HG02938 (cell line): ENCODE results near the gene NOC2L.

Experiments
- ATAC-seq: cut with Tn5 transposase; IDR thresholded peaks from one replicate; pipeline ENCODE4 v1.9.1; 2021; ENCODE audit warnings: mild to moderate bottlenecking, moderate library complexity; ENCODE audit not compliant: unreplicated experiment

NOC2L gene

GRCh38 chr1:975896-976683 is 17.0 kb upstream of the NOC2L start:
- no peak for ATAC-seq

GRCh38 chr1:975365-975764 is 16.3 kb upstream of the NOC2L start:
- ATAC-seq: no peak

- no peak for ATAC-seq
Measured at GRCh38 chr1:974687-975328, 15.8 kb upstream of the NOC2L start.

GRCh38 chr1:974293-974640 is 15.2 kb upstream of the NOC2L start:
- no peak for ATAC-seq

- ATAC-seq: no peak
Measured at GRCh38 chr1:973459-974292, 14.6 kb upstream of the NOC2L start.

GRCh38 chr1:972726-973458 is 13.8 kb upstream of the NOC2L start:
- no peak for ATAC-seq

GRCh38 chr1:971751-972506 is 12.9 kb upstream of the NOC2L start:
- ATAC-seq: no peak

- ATAC-seq: no peak
Measured at GRCh38 chr1:970973-971730, 12.1 kb upstream of the NOC2L start.

GRCh38 chr1:970242-970972 is 11.4 kb upstream of the NOC2L start:
- no peak for ATAC-seq

GRCh38 chr1:969260-969855 is 10.3 kb upstream of the NOC2L start:
- ATAC-seq: no peak

GRCh38 chr1:967466-968343 is 8.6 kb upstream of the NOC2L start:
- ATAC-seq: no peak

GRCh38 chr1:966704-967300 is 7.7 kb upstream of the NOC2L start:
- ATAC-seq: no peak

GRCh38 chr1:966135-966703 is 7.2 kb upstream of the NOC2L start, which contains the start of gene PLEKHN1:
TSS of gene PLEKHN1 (plus strand) at chr1:966482. CDS start at chr1:966532, 50 bp downstream.
- no peak for ATAC-seq

- ATAC-seq: no peak
Measured at GRCh38 chr1:965526-966134, 6.6 kb upstream of the NOC2L start.

- ATAC-seq: no peak
Measured at GRCh38 chr1:964691-965525, 5.9 kb upstream of the NOC2L start.
